Measurements from ENCODE around the gene PTPRF.

Gene PTPRF

DNA sequence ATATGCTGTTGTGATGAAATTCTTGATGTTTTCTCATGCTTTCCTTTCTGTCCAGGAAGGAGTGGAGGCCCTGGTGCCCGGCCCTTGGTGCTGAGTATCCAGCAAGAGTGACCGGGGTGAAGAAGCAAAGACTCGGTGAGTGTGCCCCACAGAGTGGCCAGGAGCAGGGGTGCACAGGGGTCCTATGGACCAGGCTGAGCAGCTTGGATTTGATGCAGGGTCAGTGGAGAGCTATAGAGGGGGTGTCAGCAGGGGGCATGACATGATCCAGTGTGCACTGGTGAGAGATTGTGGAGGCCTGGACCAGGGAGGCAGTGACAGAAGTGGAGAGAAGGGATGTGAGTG lies 7.4 kb downstream of the PTPRF start:
- H3K9me3 Mint-ChIP-seq (ENCODE audit: low read depth), result no peaks in the 10 kb centered on the region
- H3K4me1 Mint-ChIP-seq (ENCODE audit: low read depth), result peaks cover 17% of the 10 kb centered on the region
- H3K4me3 Mint-ChIP-seq, result no peak overlapping the region
- no peaks in the 10 kb centered on the region for H3K27me3 Mint-ChIP-seq
- no peaks in the 10 kb centered on the region for H3K36me3 Mint-ChIP-seq
- H3K27ac Mint-ChIP-seq, result no peak overlapping the region

DNA sequence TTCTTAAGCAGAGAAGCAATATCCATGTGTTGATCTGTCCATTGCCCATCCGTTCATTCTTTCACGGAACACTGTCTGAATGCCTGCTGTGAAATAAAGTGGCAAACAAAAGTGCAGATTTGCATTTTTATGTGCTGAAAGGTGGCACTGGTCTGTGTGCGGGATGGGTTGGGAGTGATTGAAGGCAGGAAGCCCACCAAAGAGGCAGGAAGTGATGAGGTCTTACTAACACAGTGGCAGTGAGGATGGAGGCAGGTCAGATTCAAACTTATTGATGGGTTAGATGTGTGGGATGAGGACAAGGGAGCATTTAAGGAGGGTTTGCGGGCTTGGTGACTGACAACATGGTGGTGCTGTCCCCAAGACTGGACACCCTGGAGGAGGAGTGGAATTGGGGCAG lies 8.3 kb downstream of the PTPRF start:
- Mint-ChIP-seq H3K27ac (no peak overlapping the region), H3K9me3 (ENCODE audit: low read depth) (no peaks in the 10 kb centered on the region), H3K36me3 (no peaks in the 10 kb centered on the region), H3K4me3 (no peak overlapping the region), H3K27me3 (no peaks in the 10 kb centered on the region), H3K4me1 (ENCODE audit: low read depth) (peaks cover 17% of the 10 kb centered on the region)

DNA sequence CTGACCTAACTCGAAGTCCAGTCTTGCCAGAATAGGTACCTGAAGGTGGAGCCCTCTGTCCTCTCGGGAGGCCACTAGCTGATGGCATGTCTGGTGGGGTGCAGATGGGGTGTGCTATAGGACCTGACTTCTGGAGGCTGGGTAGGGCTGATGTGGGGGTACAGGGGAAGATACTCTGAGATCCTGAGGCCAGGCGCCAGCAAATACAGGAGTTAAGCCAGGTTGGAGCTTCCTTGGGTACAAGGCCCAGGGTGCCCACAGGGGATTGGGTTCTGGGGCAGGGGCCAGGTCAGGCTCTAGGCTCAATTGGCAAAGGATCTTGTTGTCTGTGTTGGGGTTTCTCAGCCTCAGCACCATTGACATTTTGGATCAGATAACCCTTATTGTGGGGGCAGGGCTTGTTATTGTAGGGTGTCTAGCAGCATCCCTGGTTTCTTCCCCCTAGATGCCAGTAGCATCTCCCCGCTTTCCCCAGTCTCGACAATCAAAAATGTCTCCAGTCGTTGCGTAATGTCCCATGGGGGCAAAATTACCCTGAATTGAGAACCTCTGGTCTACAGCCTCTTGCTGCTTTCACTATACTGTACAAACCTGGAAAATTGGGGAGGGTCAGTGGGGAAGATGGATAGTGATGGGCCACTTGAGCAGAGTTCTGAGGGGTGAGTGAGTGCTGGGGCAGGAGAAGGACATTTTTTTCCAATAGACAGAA lies 9.2 kb downstream of the PTPRF start:
- Mint-ChIP-seq H3K4me1 (ENCODE audit: low read depth) (peaks cover 17% of the 10 kb centered on the region), H3K36me3 (no peaks in the 10 kb centered on the region), H3K4me3 (no peak overlapping the region), H3K9me3 (ENCODE audit: low read depth) (no peaks in the 10 kb centered on the region), H3K27me3 (no peaks in the 10 kb centered on the region), H3K27ac (no peak overlapping the region)

DNA sequence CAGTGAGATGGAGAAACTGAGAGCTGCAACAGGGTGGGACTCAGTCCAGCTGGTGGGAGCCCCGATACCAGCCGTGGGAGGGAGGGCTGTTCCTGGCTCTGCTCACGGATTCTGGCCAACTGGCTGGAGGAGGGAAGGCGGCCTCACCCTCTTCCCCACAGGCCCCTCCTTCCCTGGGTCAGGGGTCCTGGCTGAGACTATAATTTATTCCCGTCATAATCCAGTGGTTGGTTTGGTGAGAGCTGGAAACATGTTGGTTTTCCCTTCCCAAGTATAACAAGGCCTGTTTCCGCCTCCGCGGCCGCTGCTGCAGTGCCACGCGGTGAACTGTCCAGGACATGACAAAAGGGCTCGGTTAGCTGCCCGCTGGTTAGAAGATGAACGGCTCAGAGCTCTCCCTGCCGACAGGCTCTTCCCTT lies 10.0 kb downstream of the PTPRF start:
- no peaks in the 10 kb centered on the region for H3K9me3 Mint-ChIP-seq (ENCODE audit: low read depth)
- no peaks in the 10 kb centered on the region for H3K27me3 Mint-ChIP-seq
- no peak overlapping the region for H3K27ac Mint-ChIP-seq
- peaks cover 17% of the 10 kb centered on the region for H3K4me1 Mint-ChIP-seq (ENCODE audit: low read depth)
- no peak overlapping the region for H3K4me3 Mint-ChIP-seq
- H3K36me3 Mint-ChIP-seq, result no peaks in the 10 kb centered on the region

DNA sequence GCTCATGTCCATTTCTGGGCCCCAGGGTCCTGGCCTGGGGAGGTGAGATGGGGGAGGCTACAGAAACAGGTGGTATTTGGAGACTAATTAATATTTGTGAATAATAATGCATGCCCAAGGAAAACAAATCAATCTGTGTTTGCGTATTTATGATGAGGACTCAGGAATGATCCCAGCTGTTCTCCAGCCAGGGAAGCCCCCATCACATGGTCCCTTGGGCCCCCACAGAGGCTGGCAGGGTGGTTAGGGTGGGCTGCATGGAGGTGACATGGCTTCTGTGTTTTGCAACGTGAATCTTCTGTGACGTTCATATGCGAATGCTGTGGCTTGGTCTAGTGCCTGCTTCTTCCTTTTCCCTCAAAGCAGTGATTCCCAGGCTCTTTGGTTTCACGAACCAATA lies 10.5 kb downstream of the PTPRF start:
- Mint-ChIP-seq H3K9me3 (ENCODE audit: low read depth) (no peaks in the 10 kb centered on the region), H3K27me3 (no peaks in the 10 kb centered on the region), H3K4me3 (no peak overlapping the region), H3K36me3 (no peaks in the 10 kb centered on the region), H3K27ac (no peak overlapping the region), H3K4me1 (ENCODE audit: low read depth) (peaks cover 17% of the 10 kb centered on the region)

DNA sequence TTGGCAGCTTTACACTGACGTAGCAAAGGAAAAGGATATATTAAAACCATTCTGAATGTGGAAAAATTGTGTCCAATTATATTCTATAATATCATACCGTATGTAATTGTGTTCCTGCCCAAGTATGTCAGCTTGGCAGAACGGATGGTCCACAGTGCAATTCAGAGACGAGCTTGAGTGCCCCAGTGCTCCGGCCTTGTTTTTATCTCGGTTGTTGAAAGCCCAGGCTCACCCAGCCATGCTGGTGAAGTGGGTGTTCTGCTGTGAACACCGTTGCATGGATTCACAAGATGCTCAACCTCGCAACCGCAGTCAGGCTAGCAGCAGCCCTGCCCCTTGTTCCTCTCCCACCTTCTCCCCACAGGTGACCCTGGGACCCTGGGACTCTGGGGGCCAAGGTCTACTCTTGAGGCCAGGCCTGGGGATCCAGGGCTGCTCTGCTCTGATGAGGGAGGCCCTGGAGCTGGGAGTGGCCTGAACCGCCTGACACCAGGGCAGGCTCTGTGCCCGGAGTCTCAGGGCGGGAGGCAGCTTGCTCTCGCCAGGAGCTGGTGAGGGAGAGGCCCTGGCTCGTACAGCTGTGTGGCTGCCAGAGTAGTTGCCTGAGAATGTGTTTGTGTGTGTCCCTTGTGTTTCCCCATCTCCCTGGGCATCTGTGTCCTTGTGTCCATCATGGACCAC lies 11.2 kb downstream of the PTPRF start:
- H3K9me3 Mint-ChIP-seq (ENCODE audit: low read depth), result no peaks in the 10 kb centered on the region
- peaks cover 17% of the 10 kb centered on the region for H3K4me1 Mint-ChIP-seq (ENCODE audit: low read depth)
- H3K27ac Mint-ChIP-seq, result no peak overlapping the region
- H3K36me3 Mint-ChIP-seq, result no peaks in the 10 kb centered on the region
- no peaks in the 10 kb centered on the region for H3K27me3 Mint-ChIP-seq
- H3K4me3 Mint-ChIP-seq, result no peak overlapping the region

DNA sequence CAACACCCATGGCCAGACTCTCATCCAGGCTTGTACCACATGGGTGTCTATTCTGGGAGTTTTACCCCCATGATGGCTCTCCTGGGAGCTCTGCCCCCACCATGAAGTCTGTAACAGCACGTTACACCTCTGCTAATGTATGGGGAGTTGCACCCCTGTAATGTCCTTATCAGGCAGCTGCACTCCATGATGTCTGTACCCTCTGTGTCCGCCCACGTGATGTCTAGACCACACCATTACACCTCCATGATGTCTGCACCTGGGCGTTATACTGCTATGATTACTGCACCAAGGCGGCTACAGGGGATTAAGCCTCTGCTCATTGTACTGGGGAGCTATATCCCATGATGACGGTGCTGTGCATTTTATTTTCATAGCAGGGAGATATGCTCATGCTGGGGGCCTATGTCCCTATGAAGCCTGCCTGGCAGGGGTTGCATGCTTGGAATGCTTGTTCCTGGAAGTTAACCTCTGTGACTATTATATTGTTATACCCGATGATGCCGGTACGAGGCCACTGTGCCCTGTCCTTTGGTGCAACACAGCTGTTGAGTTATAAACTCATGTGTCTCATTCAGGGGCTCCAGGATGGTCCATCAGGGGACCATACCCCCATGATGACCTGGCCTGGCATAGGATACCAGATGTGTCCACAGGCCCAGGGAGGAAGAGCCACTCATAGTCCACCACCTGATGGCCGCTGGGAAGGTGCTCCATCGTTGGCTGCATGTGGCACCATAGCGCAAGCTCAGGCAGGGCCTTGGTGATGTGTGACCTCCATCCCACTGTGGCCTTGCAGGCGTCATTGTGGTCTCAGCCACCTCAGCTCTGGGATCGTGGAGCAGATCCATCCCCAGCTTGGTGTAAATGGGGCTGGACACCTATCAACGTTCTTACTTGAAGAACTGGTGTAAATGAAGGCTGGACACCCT lies 12.1 kb downstream of the PTPRF start:
- H3K9me3 Mint-ChIP-seq (ENCODE audit: low read depth), result no peaks in the 10 kb centered on the region
- no peak overlapping the region for H3K27ac Mint-ChIP-seq
- peaks cover 17% of the 10 kb centered on the region for H3K4me1 Mint-ChIP-seq (ENCODE audit: low read depth)
- no peaks in the 10 kb centered on the region for H3K27me3 Mint-ChIP-seq
- no peak overlapping the region for H3K4me3 Mint-ChIP-seq
- H3K36me3 Mint-ChIP-seq, result no peaks in the 10 kb centered on the region

DNA sequence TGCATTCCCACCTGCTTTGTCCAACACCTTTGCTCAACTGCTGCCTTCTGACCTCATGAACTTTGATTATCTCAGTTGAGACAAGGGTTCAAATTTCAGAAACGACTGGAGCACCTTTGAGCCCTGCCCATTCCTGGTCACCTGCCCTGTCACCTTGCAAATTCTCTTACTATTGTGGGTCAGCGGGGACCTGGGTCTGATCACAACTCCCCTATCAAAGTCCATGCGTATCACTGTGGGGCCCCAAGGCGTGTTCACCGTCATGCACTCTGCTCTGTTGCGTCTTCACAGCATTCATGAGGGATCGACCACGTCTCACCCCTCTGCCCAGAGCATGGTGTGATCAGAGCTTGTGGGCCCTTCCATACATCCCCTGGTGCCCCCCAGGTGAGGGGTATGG lies 12.9 kb downstream of the PTPRF start:
- H3K4me1 Mint-ChIP-seq (ENCODE audit: low read depth), result peaks cover 11% of the 10 kb centered on the region
- no peak overlapping the region for H3K27ac Mint-ChIP-seq
- H3K4me3 Mint-ChIP-seq, result no peak overlapping the region
- H3K36me3 Mint-ChIP-seq, result no peaks in the 10 kb centered on the region
- H3K27me3 Mint-ChIP-seq, result no peaks in the 10 kb centered on the region
- no peaks in the 10 kb centered on the region for H3K9me3 Mint-ChIP-seq (ENCODE audit: low read depth)

DNA sequence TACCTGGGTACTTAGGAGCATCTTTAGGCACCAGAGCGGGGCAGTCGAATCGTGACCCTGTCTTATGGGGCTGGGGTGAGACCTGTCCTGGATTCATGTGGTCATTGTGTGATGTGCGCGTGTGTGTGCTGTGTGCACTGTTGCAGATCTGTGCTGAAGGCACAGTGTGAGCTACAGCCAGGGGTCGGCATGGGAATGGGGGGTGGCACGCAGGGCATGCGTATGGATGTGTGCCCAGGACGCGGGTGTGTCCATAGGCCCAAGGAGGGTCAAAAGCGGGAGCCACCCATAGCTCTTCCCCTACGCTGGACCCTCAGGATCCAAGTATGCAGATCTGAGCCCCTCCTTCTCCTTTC lies 14.6 kb downstream of the PTPRF start:
- H3K27me3 Mint-ChIP-seq, result peaks cover 2% of the 10 kb centered on the region
- no peaks in the 10 kb centered on the region for H3K9me3 Mint-ChIP-seq (ENCODE audit: low read depth)
- H3K27ac Mint-ChIP-seq, result no peak overlapping the region
- peaks cover under 1% of the 10 kb centered on the region for H3K4me1 Mint-ChIP-seq (ENCODE audit: low read depth)
- H3K4me3 Mint-ChIP-seq, result no peak overlapping the region
- no peaks in the 10 kb centered on the region for H3K36me3 Mint-ChIP-seq

DNA sequence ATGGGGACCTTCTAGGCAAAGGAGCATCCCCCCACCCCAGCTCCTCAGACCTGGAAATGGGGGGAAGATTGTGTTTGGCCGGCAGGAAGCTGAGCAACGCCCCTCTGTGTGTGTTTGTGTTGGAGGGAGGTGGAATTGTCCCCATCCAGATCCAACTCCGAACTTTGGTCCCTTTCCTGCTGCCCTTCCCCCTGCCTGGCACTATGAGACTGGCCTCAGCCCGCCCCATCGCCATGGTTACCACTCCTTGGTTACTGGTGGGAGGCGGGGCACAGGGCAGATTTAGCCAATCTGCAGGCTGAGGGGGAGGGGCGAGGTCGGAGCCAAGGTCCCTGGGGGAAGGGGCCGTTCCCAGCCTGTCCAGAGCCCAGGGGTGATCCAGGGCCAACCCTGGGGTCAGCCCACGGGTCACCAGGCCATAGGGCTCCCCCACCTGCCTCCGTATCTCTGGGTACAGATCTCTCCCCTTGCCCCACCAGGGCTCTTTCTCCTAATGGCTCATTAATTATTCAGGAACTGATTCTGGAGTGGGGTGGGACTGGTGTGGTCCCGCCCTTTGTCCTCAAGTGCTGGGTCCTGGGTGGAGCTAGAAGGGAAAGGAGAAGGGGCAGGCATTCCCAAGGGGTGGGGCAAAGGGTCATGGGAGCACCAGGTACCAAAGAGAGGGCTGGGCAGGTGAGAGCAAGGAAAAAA lies 15.2 kb downstream of the PTPRF start:
- no peaks in the 10 kb centered on the region for H3K36me3 Mint-ChIP-seq
- H3K27me3 Mint-ChIP-seq, result peaks cover 7% of the 10 kb centered on the region
- no peak overlapping the region for H3K4me3 Mint-ChIP-seq
- no peak overlapping the region for H3K27ac Mint-ChIP-seq
- no peaks in the 10 kb centered on the region for H3K9me3 Mint-ChIP-seq (ENCODE audit: low read depth)
- peaks cover 2% of the 10 kb centered on the region for H3K4me1 Mint-ChIP-seq (ENCODE audit: low read depth)

DNA sequence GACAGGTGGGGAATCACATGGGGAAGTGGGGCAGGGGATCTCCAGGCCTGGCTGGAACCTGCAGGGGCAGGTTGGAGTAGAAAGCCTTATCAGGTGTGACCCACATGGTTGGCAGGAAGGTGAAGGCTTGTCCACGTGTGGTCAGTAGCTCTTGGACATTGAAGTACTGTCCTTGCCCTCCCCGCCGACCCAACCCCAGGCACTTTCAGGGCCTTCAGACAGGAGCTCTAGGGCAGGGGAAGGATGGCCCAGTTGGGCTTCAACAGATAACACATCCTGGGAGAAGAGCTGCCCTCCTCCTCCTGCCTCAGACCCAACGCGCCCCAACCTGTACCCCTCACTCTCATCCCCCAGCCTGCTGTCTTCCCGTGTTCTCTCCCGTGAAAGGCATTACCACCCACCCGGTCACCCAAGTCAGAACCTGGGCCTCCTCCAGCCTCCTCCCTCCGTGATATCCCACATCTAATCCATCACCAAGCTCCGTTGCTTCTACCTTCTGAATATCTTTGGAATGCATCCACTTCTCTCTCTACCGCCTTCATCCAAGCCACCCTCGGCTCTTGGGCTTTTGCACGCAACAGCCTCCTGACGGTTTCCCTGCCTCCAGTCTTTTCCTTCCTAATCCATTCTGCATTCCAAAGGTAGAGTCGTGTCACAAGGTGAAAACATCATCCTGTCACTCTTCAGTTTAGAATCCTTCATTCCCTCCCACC lies 15.9 kb downstream of the PTPRF start:
- Mint-ChIP-seq H3K4me3 (no peak overlapping the region), H3K9me3 (ENCODE audit: low read depth) (no peaks in the 10 kb centered on the region)

DNA sequence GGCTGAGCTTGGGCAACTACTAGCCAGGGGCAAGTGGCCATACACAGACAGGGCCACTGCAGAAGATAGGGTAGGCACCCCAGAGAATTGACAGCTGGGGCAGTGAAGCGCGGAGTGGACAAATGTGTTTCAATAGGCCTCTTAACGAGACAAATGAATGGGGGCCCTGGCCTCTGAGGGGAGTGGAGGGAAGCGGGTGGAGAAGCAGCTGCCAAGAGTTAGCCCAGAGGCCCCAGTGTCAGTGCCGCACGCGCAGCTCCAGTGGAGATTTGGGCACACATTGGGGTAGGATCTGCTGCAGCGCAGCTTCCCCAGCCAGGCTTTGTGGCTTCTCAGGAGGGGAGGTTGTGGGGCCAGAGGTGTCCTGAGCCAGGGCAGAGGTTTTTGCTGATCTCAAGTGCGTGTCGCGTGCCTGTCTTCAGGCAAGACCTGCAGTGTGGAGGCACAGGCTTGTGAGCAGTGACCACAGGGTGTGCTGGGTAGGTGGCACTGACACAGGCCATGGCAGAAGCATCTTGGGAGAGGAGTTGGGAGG lies 16.9 kb downstream of the PTPRF start:
- Mint-ChIP-seq H3K27ac (no peak overlapping the region), H3K4me3 (no peak overlapping the region), H3K27me3 (peaks cover 8% of the 10 kb centered on the region), H3K9me3 (ENCODE audit: low read depth) (no peaks in the 10 kb centered on the region), H3K36me3 (no peaks in the 10 kb centered on the region), H3K4me1 (ENCODE audit: low read depth) (peaks cover 2% of the 10 kb centered on the region)

More for the DNA sequence above, 15.9 kb downstream of the PTPRF start:
- Mint-ChIP-seq H3K27me3 (peaks cover 8% of the 10 kb centered on the region), H3K27ac (no peak overlapping the region), H3K4me1 (ENCODE audit: low read depth) (peaks cover 2% of the 10 kb centered on the region), H3K36me3 (no peaks in the 10 kb centered on the region)

DNA sequence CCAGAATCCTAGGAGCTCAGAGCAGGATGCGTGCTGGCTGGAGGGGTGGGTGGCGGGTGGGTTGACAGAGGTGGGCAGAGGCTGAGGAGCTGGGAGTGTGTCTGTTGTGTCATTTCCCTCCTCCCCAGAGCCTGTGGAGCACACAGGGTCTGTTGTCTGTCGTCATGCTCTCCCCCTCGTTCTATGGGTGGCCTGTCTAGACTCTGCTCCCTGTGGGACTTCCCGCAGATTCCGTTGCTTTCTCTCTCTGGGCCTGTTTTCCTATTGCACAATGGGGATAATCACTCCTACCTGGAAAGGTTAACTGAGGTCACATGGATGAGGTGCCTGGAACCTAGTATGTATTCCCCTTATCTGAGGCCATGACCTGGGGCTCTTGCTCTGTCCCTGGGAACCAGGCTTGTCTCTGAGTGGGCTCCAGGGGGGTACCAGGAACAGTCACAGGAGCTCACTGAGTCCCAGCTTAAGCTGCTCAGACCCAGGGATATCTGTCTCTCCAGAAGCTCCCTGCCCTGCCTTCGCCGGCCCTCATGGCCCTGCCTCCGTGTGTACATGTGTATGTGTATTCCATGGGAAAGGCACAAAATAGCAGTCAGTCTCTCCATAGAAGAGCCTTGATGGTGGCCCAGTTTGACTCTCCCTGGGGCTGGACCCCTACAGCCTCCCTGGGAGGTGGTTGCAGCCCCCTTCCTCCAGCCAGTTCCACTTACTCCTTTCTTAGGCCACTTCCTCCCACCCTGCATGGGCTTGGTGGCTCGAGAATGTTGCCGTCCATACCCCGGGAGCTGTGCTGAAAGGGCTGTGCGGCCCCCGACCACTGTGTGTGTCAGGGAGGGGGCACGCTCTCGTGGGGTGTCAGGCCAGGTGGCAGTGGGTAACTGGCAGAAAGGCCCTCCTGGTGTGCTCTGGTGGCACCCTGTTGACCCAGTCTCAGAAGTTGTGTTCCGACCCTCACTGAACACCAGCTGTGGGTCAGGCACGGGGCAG lies 17.9 kb downstream of the PTPRF start:
- Mint-ChIP-seq H3K27me3 (peaks cover 8% of the 10 kb centered on the region), H3K27ac (no peak overlapping the region), H3K4me3 (no peak overlapping the region), H3K4me1 (ENCODE audit: low read depth) (peaks cover 2% of the 10 kb centered on the region), H3K9me3 (ENCODE audit: low read depth) (no peaks in the 10 kb centered on the region), H3K36me3 (no peaks in the 10 kb centered on the region)
